Measurements from ENCODE around the gene CORT. TPM values are rescaled to one million over a fixed set of nuclear protein-coding genes. Genes with fewer than 3 reads are reported as not detected.

The CORT gene
- total RNA-seq, 4 donors from 2014 or later: 1.6 TPM; not detected in 3

GRCh38 chr1:10495952-10496351 lies 46.1 kb downstream of the CORT start:
- peaks cover 0 to 15% (median 0%) of the 10 kb centered on the region in 4 donors for H3K4me1 ChIP-seq
- TF ChIP-seq POLR2A (IDR thresholded peaks at IDR 0.05) (no peak), CTCF (IDR thresholded peaks at IDR 0.05) (no peak)
- H3K36me3 ChIP-seq: no peaks in the 10 kb centered on the region
- H3K27me3 ChIP-seq: no peaks in the 10 kb centered on the region
- H3K9me3 ChIP-seq: no peaks in the 10 kb centered on the region
- peak overlapping the region; percentile 48 to 71 (median 61) for H3K27ac ChIP-seq
- DNase-seq: no peak
- H3K4me3 ChIP-seq: no peak overlapping the region

- H3K4me1 ChIP-seq: peaks cover 0 to 15% (median 0%) of the 10 kb centered on the region in 4 donors
- no peak for DNase-seq
- no peak for TF ChIP-seq CTCF (IDR thresholded peaks at IDR 0.05)
- no peak for TF ChIP-seq POLR2A (IDR thresholded peaks at IDR 0.05)
- H3K9me3 ChIP-seq: no peaks in the 10 kb centered on the region
- no peaks in the 10 kb centered on the region for H3K36me3 ChIP-seq
- H3K4me3 ChIP-seq: no peak overlapping the region
- no peaks in the 10 kb centered on the region for H3K27me3 ChIP-seq
- H3K27ac ChIP-seq: no peak overlapping the region
Measured at GRCh38 chr1:10497109-10497508, 47.3 kb downstream of the CORT start.

- Histone ChIP-seq H3K9me3 (no peaks in the 10 kb centered on the region), H3K27me3 (no peaks in the 10 kb centered on the region), H3K4me1 (peaks cover 0 to 15% (median 0%) of the 10 kb centered on the region in 4 donors), H3K36me3 (no peaks in the 10 kb centered on the region), H3K4me3 (no peak overlapping the region), H3K27ac (no peak overlapping the region)
- DNase-seq: no peak
- TF ChIP-seq CTCF (IDR thresholded peaks at IDR 0.05) (no peak), POLR2A (IDR thresholded peaks at IDR 0.05) (no peak)
Measured at GRCh38 chr1:10498231-10498630, 48.4 kb downstream of the CORT start.

Other genes starting within 250 kb of the CORT start
- gene KIF1B, start 239.5 kb upstream of the CORT start, total RNA-seq: 10 to 100 TPM; 55.2 to 88.1 (median 67.0) TPM
- 100 to 1,000 TPM; 111 to 186 (median 127) TPM for gene PGD, start 51.0 kb upstream of the CORT start, total RNA-seq
- gene CENPS, start 19.6 kb upstream of the CORT start, total RNA-seq: 10 to 100 TPM in 2 of 4 donors, 1 to 10 TPM in 2; 6.8 to 94.1 (median 11.8) TPM
- 10 to 100 TPM; 13.1 to 25.0 (median 21.9) TPM for gene DFFA, start 22.5 kb downstream of the CORT start, total RNA-seq
- gene PEX14, start 24.9 kb downstream of the CORT start, total RNA-seq: 10 to 100 TPM; 16.3 to 29.7 (median 26.2) TPM

All from Peyer's patch (tissue), 4 donors.